Measurements from ENCODE around the gene TNFRSF17.
"Not testable (repeated sequence)": the region's sequence is repeated elsewhere in the genome, so short reads cannot be mapped to it uniquely, and the experiment has no call there.

TNFRSF17 gene

GRCh38 chr16:11964761-11965551 is at the start of gene TNFRSF17:
TNFRSF17 (plus strand) TSS chr16:11965210; CDS start chr16:11965325, 115 bp downstream.
- DNase-seq (ENCODE audit: low read depth): no peak

DNA sequence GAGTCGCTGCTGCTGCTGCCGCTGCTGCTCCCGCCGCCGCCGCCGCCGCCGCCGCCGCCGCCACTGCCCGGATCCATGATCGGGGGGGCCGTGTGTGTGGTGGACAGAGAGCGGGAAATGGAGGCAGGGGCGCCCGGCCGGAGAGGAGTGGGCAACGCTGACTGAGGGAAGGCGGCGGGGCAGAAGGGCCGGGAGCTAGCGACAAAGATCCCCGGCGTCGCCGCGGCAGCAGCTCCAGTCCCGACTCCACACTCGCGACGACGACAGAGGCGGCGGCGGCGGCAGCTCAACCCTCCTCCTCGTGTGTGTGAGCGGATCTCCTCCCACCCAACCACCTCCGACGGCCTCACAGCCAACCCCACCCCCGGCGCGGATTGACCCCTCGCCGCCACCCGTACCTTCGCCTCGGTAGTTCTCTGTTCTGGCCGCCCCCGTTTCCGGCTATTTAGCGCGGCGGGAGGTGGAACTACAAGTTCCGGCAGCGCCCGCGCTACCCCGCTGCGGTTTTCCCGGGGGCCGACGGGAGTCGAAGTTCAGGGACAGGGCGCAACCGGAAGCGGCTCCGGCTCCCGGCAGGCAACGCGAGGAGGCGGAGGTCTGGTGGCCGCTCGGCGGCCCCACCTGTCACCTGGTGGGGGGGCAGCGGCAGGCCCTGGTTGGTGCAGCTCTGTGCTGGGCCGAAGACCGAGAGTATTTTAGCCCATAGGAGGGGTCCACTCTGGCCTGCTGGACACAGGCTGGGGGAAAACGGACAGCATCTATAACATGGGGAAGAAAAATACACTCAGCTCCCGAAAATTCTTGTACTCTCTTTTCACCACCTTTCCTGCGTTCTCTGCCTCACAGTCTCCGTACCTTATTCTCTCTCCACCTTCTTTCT is 49.1 kb upstream of the TNFRSF17 start, which contains the start of gene GSPT1:
Gene GSPT1, minus strand, starts transcription at position 313 of the 880 bp plus-strand sequence. Its CDS starts 236 bp downstream, at position 77.
- peak; percentile 88 for DNase-seq (ENCODE audit: low read depth)

- no peak for DNase-seq (ENCODE audit: low read depth)
Observed at GRCh38 chr16:11916524-11917285, 48.3 kb upstream of the TNFRSF17 start.

- DNase-seq (ENCODE audit: low read depth): not testable (repeated sequence)
Observed at GRCh38 chr16:11924046-11924445, 41.0 kb upstream of the TNFRSF17 start.

DNA sequence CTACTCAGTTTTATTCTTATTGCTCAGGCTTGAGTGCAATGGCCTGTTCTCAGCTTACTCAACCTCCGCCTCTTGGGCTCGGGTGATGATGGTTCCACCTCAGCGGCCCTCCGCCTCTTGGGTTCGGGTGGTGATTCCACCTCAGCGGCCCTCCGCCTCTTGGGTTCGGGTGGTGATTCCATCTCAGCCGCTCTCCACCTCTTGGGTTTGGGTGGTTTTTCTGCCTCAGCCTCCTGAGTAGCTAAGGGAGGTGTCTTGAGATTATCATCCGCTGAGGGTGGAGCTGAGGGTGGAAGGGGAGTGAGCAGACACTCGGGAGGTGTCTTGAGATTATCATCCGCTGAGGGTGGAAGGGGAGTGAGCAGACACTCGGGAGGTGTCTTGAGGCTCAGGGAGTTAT is 37.7 kb upstream of the TNFRSF17 start:
- not testable (repeated sequence) for DNase-seq (ENCODE audit: low read depth)

- not testable (repeated sequence) for DNase-seq (ENCODE audit: low read depth)
Observed at GRCh38 chr16:11941945-11942344, 23.1 kb upstream of the TNFRSF17 start, which contains the start of gene NPIPB2. NPIPB2 (minus strand) TSS chr16:11942045; CDS start chr16:11942045, 0 bp downstream.

- DNase-seq (ENCODE audit: low read depth): no peak
Observed at GRCh38 chr16:11946433-11946832, 18.6 kb upstream of the TNFRSF17 start.

GRCh38 chr16:11948819-11949218 is 16.2 kb upstream of the TNFRSF17 start:
- no peak for DNase-seq (ENCODE audit: low read depth)

DNA sequence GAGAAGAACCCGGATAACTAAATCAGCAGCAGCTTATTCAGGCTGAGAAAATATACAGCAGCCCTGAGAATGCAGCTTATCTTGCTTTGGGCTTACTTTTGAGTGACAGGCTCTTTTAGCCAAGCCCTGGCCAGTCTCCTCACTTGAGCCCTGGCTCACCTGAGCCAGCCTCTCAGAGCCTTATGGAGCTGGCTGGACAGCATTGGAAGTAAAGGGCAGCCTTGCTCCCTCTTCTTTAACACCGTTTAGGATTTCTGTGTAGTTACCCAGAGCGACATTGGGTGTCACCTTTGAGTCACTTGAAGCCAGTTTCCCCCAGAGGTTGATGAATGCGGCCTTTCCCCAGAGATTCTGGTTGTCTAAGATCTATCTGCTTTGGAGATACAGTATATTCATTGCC is 15.5 kb upstream of the TNFRSF17 start:
- peak; percentile 23 for DNase-seq (ENCODE audit: low read depth)

GRCh38 chr16:11950388-11950787 is 14.6 kb upstream of the TNFRSF17 start:
- DNase-seq (ENCODE audit: low read depth): no peak

- DNase-seq (ENCODE audit: low read depth): not testable (repeated sequence)
Observed at GRCh38 chr16:11953576-11953975, 11.4 kb upstream of the TNFRSF17 start.

DNA sequence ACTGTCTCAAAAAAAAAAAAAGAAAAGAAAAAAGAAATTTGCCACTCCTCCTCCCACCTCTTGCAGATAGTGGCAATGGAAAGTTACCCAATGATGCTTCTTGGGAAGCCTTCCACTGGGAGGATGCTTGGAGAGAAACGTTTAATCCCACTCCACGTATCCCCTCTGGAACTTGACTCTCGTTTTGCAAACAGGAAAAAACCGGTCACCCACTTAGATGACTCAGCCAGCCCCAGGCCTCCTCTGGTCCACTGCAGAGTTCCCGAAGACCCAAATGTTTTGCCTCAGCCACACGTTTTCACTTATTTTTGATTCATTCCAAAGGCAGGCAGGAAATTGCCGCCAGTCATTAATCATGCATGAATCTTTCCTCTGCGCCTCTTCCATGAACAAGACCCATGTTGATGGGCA is 9.3 kb upstream of the TNFRSF17 start:
- DNase-seq (ENCODE audit: low read depth): peak; percentile 96

DNA sequence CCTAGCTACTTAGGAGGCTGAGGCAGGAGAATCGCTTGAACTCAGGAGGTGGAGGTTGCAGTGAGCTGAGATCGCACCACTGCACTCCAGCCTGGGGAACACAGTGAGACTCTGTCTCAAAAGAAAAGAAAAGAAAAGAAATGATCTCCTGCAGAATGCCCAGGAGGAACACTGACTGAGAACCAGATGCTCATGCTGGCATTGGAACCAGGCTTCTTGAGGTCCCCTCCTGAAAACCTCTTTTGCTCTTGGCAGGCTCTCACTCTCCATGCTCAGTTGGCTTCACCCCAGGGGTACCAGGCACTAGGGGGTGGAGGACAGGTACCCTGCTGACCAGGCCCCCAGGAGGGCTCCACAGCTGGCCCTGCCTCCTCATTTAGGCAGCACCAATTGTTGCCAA is 8.5 kb upstream of the TNFRSF17 start:
- DNase-seq (ENCODE audit: low read depth): no peak

DNA sequence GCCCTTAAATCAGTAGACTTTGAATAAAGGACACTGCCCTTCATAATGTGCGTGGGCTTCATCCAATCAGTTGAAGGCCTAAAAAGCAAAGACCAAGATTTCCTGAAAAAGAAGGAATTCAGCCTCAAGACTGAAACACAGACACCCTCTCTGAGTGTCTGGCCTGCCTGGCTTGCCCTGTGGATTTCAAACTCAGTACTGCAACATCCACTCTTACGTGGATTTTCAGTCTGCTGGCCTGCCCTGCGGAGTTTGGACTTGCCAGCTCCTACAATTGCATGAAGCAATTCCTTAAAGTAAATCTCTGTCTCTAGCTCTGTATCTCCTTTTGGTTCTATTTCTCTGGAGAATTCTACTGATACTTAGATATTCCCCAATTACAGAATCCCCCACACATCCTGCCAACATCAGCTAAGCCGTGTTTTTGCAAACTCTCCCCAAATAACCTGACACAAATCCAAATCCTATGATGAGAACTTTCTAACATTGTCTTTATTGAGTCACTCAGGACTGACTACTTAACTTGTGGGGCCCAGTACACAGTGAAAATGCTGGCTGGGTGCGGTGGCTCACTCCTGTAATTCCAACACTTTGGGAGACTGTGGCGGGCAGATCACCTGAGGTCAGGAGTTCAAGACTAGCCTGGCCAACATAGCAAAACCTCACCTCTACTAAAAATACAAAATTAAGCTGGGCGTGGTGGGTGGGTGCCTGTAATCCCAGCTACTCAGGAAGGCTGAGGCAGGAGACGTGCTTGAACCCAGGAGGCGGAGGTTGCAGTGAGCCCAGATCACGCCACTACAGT is 7.2 kb upstream of the TNFRSF17 start:
- no peak for DNase-seq (ENCODE audit: low read depth)

- not testable (repeated sequence) for DNase-seq (ENCODE audit: low read depth)
Observed at GRCh38 chr16:11962457-11962856, 2.6 kb upstream of the TNFRSF17 start.

- not testable (repeated sequence) for DNase-seq (ENCODE audit: low read depth)
Observed at GRCh38 chr16:11962978-11963377, 2.0 kb upstream of the TNFRSF17 start.

- no peak for DNase-seq (ENCODE audit: low read depth)
Observed at GRCh38 chr16:11963706-11964105, 1.3 kb upstream of the TNFRSF17 start.

DNA sequence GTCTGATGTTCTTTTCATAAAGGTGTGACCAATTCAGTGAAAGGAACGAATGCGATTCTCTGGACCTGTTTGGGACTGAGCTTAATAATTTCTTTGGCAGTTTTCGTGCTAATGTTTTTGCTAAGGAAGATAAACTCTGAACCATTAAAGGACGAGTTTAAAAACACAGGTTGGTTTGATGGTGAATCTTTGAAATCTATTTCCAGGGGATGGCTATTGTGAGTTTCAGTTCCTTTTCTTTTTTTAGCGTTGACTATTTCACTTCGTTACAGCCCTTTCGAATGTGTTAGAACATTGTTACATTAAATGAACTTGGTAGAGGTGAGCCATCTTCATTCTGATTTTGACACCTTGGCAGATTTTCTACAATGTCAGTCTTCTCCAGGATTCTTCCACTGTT is 1.2 kb downstream of the TNFRSF17 start:
- no peak for DNase-seq (ENCODE audit: low read depth)

DNA sequence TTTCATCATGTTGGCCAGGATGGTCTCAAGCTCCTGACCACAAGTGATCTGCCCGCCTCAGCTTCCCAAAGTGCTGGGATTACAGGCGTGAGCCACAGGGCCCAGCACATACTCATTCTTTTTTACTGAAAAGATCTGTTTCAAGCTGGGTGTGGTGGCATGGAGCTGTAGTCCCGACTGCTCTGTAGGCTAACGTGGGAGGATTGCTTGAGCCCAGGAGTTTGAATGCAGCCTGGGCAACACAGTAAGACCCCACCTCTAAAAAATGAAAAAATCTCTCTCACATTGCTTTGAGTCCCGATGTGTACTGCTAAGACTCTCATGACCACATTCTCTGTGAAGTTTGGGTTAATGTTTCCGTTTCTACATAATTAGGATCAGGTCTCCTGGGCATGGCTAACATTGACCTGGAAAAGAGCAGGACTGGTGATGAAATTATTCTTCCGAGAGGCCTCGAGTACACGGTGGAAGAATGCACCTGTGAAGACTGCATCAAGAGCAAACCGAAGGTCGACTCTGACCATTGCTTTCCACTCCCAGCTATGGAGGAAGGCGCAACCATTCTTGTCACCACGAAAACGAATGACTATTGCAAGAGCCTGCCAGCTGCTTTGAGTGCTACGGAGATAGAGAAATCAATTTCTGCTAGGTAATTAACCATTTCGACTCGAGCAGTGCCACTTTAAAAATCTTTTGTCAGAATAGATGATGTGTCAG is 2.3 kb downstream of the TNFRSF17 start:
- no peak for DNase-seq (ENCODE audit: low read depth)

DNA sequence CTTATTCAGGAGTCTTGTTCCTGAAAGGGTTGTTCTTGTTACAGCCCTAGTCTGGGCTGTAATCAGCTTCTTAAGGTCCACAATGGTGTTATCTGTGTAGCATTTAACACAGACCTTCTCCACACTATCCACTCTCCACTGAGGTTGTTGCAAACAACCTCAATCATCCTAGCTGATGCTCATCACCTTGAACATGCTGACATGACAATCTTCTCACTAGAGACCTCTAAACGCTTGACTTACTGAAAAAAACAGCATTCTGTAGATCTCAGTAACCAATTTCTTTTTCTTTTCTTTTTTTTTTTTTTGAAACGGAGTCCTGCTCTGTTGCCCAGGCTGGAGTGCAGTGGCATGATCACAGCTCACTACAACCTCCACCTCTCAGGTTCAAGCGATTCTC is 3.6 kb downstream of the TNFRSF17 start:
- DNase-seq (ENCODE audit: low read depth): no peak
